Endodermal cell (in vitro differentiated cells): ENCODE measurements around the gene HLA-DQB1. TPM values are rescaled to one million over a fixed set of nuclear protein-coding genes. Genes with fewer than 3 reads are reported as not detected.
"Not testable (repeated sequence)": the region's sequence is repeated elsewhere in the genome, so short reads cannot be mapped to it uniquely, and the experiment has no call there.

Experiments used
- DNase-seq: peaks from one replicate; pipeline ENCODE4 v3.0.0-alpha.2; 2017
- H3K27ac ChIP-seq: 2 replicates; pipeline ENCODE4 v1.5.1; 2013; ENCODE audit warnings: mild to moderate bottlenecking, low read depth, low read length, moderate library complexity
- H3K27me3 ChIP-seq: 2 replicates; pipeline ENCODE4 v1.6.1; 2013; ENCODE audit warnings: mild to moderate bottlenecking, low read length, moderate library complexity; ENCODE audit not compliant: insufficient read depth, control insufficient read depth, poor library complexity, severe bottlenecking
- H3K36me3 ChIP-seq: 2 replicates; pipeline ENCODE4 v1.7.0; 2013; ENCODE audit warnings: mild to moderate bottlenecking, low read length, moderate library complexity; ENCODE audit not compliant: control insufficient read depth, insufficient read depth
- H3K4me1 ChIP-seq: one replicate; pipeline ENCODE4 v1.7.0; 2013; ENCODE audit warnings: low read length; ENCODE audit not compliant: control insufficient read depth, insufficient read depth
- H3K4me3 ChIP-seq: 2 replicates; pipeline ENCODE4 v1.5.1; 2013; ENCODE audit warnings: mild to moderate bottlenecking, low read length, moderate library complexity
- H3K9ac ChIP-seq: 2 replicates; pipeline ENCODE4 v1.6.1; 2013; ENCODE audit warnings: mild to moderate bottlenecking, low read length, moderate library complexity; ENCODE audit not compliant: poor library complexity, severe bottlenecking; ENCODE audit errors: extremely low read depth
- H3K9me3 ChIP-seq: 2 replicates; pipeline ENCODE4 v1.6.1; 2013; ENCODE audit warnings: mild to moderate bottlenecking, low read length, moderate library complexity; ENCODE audit not compliant: control insufficient read depth
- H3K27ac Mint-ChIP-seq: 2 replicates; pipeline ENCODE4 v1.8.0; 2020; ENCODE audit warnings: mixed read lengths
- H3K27me3 Mint-ChIP-seq: 2 replicates; pipeline ENCODE4 v1.8.0; 2021; ENCODE audit warnings: mild to moderate bottlenecking, mixed read lengths; ENCODE audit not compliant: insufficient read depth
- H3K36me3 Mint-ChIP-seq: 2 replicates; pipeline ENCODE4 v1.8.0; 2020; ENCODE audit warnings: low read depth, mixed read lengths
- H3K4me1 Mint-ChIP-seq: 2 replicates; pipeline ENCODE4 v1.8.0; 2020; ENCODE audit warnings: mixed read lengths
- H3K4me3 Mint-ChIP-seq: 2 replicates; pipeline ENCODE4 v1.8.0; 2020; ENCODE audit warnings: mild to moderate bottlenecking, moderate library complexity, mixed read lengths
- H3K9me3 Mint-ChIP-seq: 2 replicates; pipeline ENCODE4 v1.8.0; 2020; ENCODE audit warnings: mild to moderate bottlenecking, mixed read lengths
- WGBS, 2 experiments: methylation state at CpG; one replicate each; pipeline versions ENCODE4 v1.1.5 to v1.1.7; 2013; ENCODE audit warnings: missing lambda C conversion rate in 2 of 2, mixed read lengths in 1 of 2; ENCODE audit not compliant: insufficient coverage in 1 of 2, insufficient read length in 1 of 2; 5-methylcytosine and 5-hydroxymethylcytosine counted together
- total RNA-seq, 2 donors: library from RNA; stranded (reverse); fragmentation: NEBNext Ultra II Directional in 1 of 2; extraction: Animal tissue kit (Norgen Biotek cat#: 25700) in 1 of 2; gene quantifications; 2 replicates in 1 of 2; 3 replicates in 1 of 2; pipeline ENCODE4 v1.2.1, GENCODE V29; 2021
- TF ChIP-seq, protein P1 (sequence below): fragments of 200-600 bp; sonication (generic); conservative IDR thresholded peaks from 2 replicates; pipeline ENCODE4 v1.5.0; 2021; ENCODE audit warnings: antibody characterized with exemption, mild to moderate bottlenecking

The HLA-DQB1 gene
- total RNA-seq, 2 donors from 2014 or later, result 2.2 to 11.1 TPM

DNA sequence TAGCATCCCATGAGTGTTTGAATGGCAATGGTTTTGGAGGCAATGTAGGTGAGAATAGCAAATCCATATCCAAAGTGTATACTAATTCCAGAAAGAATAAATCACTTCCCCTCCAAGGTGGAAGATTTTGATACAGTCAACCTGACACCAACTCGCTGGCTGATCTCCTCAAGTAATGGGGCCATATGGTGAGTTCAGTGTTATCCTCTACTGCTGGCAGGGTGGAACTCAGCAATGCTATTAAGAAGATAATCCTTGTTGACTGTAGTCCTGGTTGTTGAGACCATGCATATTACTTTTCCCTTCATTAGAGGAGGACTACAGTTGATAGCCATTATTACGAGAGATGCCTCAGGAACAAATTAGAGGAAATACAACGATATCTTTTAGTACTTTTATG is 17.8 kb upstream of the HLA-DQB1 start:
- Histone ChIP-seq H3K9me3 (no peaks in the 10 kb centered on the region), H3K27ac (no peak overlapping the region), H3K9ac (no peak overlapping the region), H3K36me3 (no peaks in the 10 kb centered on the region), H3K27me3 (no peaks in the 10 kb centered on the region), H3K4me1 (no peaks in the 10 kb centered on the region), H3K4me3 (no peak overlapping the region)
- no peak overlapping the region for H3K4me3 Mint-ChIP-seq
- no peaks in the 10 kb centered on the region for H3K4me1 Mint-ChIP-seq
- DNase-seq, result no peak
- no peaks in the 10 kb centered on the region for H3K36me3 Mint-ChIP-seq
- WGBS, 2 experiments, result 67 to 78% methylated on average over 1 to 3 of the region's 3 CpGs
- no peak overlapping the region for H3K27ac Mint-ChIP-seq
- no peaks in the 10 kb centered on the region for H3K9me3 Mint-ChIP-seq
- H3K27me3 Mint-ChIP-seq, result peaks cover 6% of the 10 kb centered on the region
- TF ChIP-seq, protein P1, sequence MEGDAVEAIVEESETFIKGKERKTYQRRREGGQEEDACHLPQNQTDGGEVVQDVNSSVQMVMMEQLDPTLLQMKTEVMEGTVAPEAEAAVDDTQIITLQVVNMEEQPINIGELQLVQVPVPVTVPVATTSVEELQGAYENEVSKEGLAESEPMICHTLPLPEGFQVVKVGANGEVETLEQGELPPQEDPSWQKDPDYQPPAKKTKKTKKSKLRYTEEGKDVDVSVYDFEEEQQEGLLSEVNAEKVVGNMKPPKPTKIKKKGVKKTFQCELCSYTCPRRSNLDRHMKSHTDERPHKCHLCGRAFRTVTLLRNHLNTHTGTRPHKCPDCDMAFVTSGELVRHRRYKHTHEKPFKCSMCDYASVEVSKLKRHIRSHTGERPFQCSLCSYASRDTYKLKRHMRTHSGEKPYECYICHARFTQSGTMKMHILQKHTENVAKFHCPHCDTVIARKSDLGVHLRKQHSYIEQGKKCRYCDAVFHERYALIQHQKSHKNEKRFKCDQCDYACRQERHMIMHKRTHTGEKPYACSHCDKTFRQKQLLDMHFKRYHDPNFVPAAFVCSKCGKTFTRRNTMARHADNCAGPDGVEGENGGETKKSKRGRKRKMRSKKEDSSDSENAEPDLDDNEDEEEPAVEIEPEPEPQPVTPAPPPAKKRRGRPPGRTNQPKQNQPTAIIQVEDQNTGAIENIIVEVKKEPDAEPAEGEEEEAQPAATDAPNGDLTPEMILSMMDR, result no peak

DNA sequence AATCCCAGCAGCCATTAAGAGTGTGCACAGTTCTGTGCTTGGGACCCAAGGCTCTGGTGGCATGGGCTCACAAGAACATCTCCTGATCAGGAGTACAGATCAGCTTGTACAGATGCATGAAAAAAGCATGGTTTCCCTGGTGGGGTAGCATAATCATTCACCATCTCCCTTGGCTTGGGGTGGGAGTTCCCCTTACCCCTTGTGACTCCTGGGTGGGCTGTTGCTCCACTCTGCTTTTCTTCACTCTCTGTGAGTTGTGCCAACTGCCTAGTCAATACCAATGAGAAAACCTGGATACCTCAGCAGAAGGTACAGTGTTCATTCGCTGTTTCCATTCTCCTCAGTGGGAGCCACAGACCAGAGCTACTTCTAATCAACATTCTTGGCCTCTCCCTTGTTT is 13.6 kb upstream of the HLA-DQB1 start:
- Mint-ChIP-seq H3K27ac (no peak overlapping the region), H3K9me3 (peaks cover 5% of the 10 kb centered on the region), H3K4me1 (no peaks in the 10 kb centered on the region), H3K27me3 (peaks cover 8% of the 10 kb centered on the region), H3K36me3 (no peaks in the 10 kb centered on the region), H3K4me3 (no peak overlapping the region)
- Histone ChIP-seq H3K4me1 (no peaks in the 10 kb centered on the region), H3K9ac (no peak overlapping the region), H3K27ac (no peak overlapping the region), H3K4me3 (no peak overlapping the region), H3K27me3 (no peaks in the 10 kb centered on the region), H3K36me3 (no peaks in the 10 kb centered on the region), H3K9me3 (no peaks in the 10 kb centered on the region)
- 43 to 59% methylated on average over 1 of the region's 1 CpG for WGBS, 2 experiments
- no peak for DNase-seq
- TF ChIP-seq, protein P1, result no peak

DNA sequence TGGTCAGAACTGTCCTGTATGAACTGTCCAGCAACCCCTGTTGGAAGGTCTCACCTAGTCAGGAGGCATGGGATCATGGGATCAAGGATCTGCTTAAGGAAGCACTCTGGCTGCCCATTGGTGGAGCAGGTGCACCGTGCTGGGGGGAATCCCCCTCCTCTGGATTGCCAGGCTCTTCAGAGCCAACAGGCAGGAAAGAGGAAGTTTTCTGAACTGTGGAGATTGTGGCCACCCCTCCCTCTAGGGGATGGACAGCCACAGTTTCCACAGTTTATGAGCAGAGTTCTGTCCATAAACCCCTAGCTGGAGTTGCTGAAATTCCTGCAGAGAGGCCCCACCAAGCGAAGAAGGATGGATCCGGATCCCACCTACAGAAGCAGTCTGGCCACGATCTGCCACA is 13.0 kb upstream of the HLA-DQB1 start:
- WGBS, 2 experiments, result 65 to 71% methylated on average over 4 of the region's 4 CpGs
- Histone ChIP-seq H3K27ac (no peak overlapping the region), H3K4me1 (no peaks in the 10 kb centered on the region), H3K4me3 (no peak overlapping the region), H3K27me3 (no peaks in the 10 kb centered on the region), H3K36me3 (no peaks in the 10 kb centered on the region), H3K9ac (no peak overlapping the region), H3K9me3 (no peaks in the 10 kb centered on the region)
- H3K4me3 Mint-ChIP-seq, result no peak overlapping the region
- H3K27ac Mint-ChIP-seq, result no peak overlapping the region
- no peaks in the 10 kb centered on the region for H3K36me3 Mint-ChIP-seq
- peaks cover 5% of the 10 kb centered on the region for H3K9me3 Mint-ChIP-seq
- TF ChIP-seq, protein P1, result no peak
- no peak for DNase-seq
- H3K4me1 Mint-ChIP-seq, result no peaks in the 10 kb centered on the region
- peaks cover 7% of the 10 kb centered on the region for H3K27me3 Mint-ChIP-seq

DNA sequence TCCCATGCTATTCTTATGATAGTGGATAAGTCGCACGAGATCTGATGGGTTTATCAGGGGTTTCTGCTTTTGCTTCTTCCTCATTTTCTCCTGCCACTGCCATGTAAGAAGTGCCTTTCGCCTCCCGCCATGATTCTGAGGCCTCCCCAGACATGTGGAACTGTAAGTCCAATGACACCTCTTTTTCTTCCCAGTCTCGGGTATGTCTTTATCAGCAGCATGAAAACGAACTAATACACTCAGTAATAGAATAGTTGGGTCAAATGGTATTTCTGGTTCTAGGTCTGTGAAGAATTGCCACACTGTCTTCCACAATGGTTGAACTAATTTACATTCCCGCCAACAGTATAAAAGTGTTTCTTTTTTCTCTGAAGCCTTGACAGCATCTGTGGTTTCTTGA is 7.7 kb upstream of the HLA-DQB1 start:
- H3K4me3 ChIP-seq, H3K9me3 ChIP-seq, H3K27me3 ChIP-seq, H3K9ac ChIP-seq, H3K4me1 ChIP-seq, H3K36me3 Mint-ChIP-seq, DNase-seq, H3K4me3 Mint-ChIP-seq, H3K36me3 ChIP-seq, H3K4me1 Mint-ChIP-seq, H3K27ac ChIP-seq, H3K27ac Mint-ChIP-seq, H3K27me3 Mint-ChIP-seq: not testable (repeated sequence)
- H3K9me3 Mint-ChIP-seq, result peaks cover 29% of the 10 kb centered on the region
- WGBS, 2 experiments, result 97% methylated on average over 5 of the region's 7 CpGs; no CpG with 5 or more reads in 1 of the 2 experiments

DNA sequence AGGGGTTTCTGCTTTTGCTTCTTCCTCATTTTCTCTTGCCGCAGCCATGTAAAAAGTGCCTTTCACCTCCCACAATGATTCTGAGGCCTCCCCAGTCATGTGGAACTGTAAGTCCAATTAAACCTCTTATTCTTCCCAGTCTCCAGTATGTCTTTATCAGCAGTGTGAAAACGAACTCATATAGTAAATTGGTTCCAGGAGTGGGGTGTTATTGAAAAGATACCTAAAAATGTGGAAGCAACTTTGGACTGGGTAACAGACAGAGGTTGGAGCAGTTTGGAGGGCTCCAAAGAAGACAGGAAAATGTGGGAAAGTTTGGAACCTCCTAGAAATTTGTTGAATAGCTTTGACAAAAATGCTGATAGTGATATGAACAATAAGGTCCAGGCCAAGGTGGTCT is 5.5 kb upstream of the HLA-DQB1 start:
- H3K4me3 ChIP-seq, DNase-seq, H3K27me3 ChIP-seq, H3K36me3 ChIP-seq, H3K9me3 ChIP-seq, H3K27ac ChIP-seq, H3K4me1 ChIP-seq, H3K36me3 Mint-ChIP-seq, H3K4me3 Mint-ChIP-seq, H3K9ac ChIP-seq, H3K27ac Mint-ChIP-seq, H3K4me1 Mint-ChIP-seq: not testable (repeated sequence)
- 60 to 63% methylated on average over 2 of the region's 2 CpGs for WGBS, 2 experiments
- H3K9me3 Mint-ChIP-seq, result peaks cover 24% of the 10 kb centered on the region
- H3K27me3 Mint-ChIP-seq, result peaks cover 10% of the 10 kb centered on the region
